Spleen (tissue), 7 donors: ENCODE results near the gene TCTN1.

Experiments
- CTCF ChIP-seq, 11 experiments: fragments of 200-600 bp in 7 of 11; fragments of 450-650 bp in 4 of 11; sonication (generic) in 4 of 11; IDR thresholded peaks in 8 of 11; conservative IDR thresholded peaks in 3 of 11; 1 replicate in 7 of 11; 2 replicates in 4 of 11; pipeline versions ENCODE4 v1.4.0 to v1.8.0; 2016 to 2021; ENCODE audit warnings: antibody characterized with exemption in 11 of 11, inconsistent platforms in 4 of 11, mild to moderate bottlenecking in 1 of 11
- POLR2A ChIP-seq, 3 donors: fragments of 450-650 bp; IDR thresholded peaks; one replicate each; pipeline ENCODE4 v1.5.1; 2017; ENCODE audit warnings: antibody characterized with exemption in 3 of 3, mild to moderate bottlenecking in 1 of 3
- POLR2AphosphoS5 ChIP-seq, 3 donors: sonication (generic); formaldehyde crosslinking; IDR thresholded peaks; one replicate each; pipeline ENCODE4 v1.5.1; 2017; ENCODE audit warnings: antibody characterized with exemption in 3 of 3
- donor health status: DM: no; HTN: no; CAD: no; lungs with moderate emphysema.
- donor health status: DM: no; HTN: no; CAD: no.
- donor health status: DM: no; HTN: no; CAD: no.

- TF ChIP-seq CTCF (IDR thresholded peaks at IDR 0.05 in 8 of 11, conservative IDR thresholded peaks at IDR 0.05 in 3 of 11) (no peak), POLR2A (IDR thresholded peaks at IDR 0.05) (no peak), POLR2AphosphoS5 (IDR thresholded peaks at IDR 0.05) (no peak)
Measured at GRCh38 chr12:110579535-110580253, 34.2 kb upstream of the TCTN1 start.
